ENCODE data around the gene ABCC4. TPM values are rescaled to one million over a fixed set of nuclear protein-coding genes. Genes with fewer than 3 reads are reported as not detected.

The ABCC4 gene
- total RNA-seq, 1 experiment from 2014 or later: 9.4 TPM

DNA sequence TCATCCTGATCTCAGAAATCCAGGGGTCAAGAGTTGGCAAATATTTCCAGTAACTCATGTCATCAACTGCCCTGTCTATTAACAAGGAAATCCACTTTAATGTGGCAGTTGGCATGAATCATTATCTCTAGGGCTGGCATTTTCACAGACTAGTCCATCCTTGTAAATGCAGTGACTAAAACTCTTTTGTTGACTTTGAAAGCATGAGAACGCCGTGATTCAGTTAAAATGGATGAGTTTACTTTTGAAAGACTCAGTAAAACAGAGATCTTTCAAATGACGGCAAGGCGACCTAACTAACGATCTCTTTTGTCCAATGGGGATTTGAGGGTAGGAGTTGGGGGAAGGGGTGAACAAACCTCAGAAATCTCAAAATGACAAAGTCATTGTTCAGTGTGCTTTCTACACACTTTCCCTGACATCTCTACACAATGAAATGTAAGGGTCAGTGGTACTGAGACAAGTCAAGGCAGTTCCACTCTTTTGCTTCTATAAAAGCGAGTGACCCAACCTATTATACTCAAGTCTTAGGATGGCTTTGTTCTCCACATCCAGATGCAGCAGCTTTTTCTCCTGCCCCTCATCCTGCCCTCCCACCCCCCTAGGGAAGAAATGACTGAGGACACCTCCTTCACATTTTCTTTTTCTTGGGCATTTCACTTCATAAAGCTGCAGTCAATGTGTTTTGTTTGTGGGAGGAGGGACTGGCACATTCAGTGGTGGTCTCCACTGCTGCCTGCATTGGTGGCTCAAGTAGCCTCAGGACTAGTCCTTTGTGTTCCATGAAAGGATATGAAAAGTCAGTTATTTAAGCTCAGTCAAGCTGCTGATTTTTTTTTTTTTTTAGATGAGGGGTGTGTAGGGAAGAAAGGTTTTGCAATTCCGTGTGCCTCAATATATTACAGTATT, 200.5 kb downstream of the ABCC4 start:
- Histone ChIP-seq H3K4me3 (no peak overlapping the region), H3K27me3 (no peaks in the 10 kb centered on the region), H3K9me3 (0 out of 2 replicates have a peak, but pooled peaks cover 2% of the 10 kb centered on the region), H3K36me3 (peaks cover 9% of the 10 kb centered on the region)
- DNase-seq: no peak

DNA sequence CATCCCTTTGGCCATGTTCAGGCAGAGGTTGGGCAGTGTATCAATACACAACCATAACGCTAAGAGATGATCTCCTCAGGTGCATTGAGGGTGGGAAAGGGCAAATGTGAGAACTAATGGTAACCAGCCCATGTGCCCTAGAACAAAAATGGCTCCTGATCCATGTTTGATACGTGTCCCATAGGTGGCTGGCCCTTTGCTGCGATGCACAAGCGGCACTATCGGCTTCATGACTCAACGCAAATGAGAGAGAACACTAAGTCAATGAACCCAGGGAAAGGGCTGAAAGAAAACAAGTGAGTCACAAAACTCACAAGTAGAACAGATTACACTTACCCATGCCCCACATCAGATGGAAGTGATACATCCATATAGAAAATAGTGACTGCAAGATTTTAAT, 201.7 kb downstream of the ABCC4 start:
- H3K9me3 ChIP-seq: 0 out of 2 replicates have a peak, but pooled peaks cover 2% of the 10 kb centered on the region
- peaks cover 4% of the 10 kb centered on the region for H3K36me3 ChIP-seq
- H3K27me3 ChIP-seq: no peaks in the 10 kb centered on the region
- no peak overlapping the region for H3K4me3 ChIP-seq
- DNase-seq: no peak

- DNase-seq: no peak
- no peak overlapping the region for H3K4me3 ChIP-seq
- H3K36me3 ChIP-seq: peaks cover 2% of the 10 kb centered on the region; the same call in 1 of the 2 replicates
- 0 out of 2 replicates have a peak, but pooled peaks cover 2% of the 10 kb centered on the region for H3K9me3 ChIP-seq
- H3K27me3 ChIP-seq: no peaks in the 10 kb centered on the region
These were observed 202.3 kb downstream of the ABCC4 start for GRCh38 chr13:95098916-95099315.

- no peaks in the 10 kb centered on the region for H3K9me3 ChIP-seq
- H3K36me3 ChIP-seq: peaks cover 5% of the 10 kb centered on the region
- no peak for DNase-seq
- no peaks in the 10 kb centered on the region for H3K27me3 ChIP-seq
- H3K4me3 ChIP-seq: no peak overlapping the region
These were observed 209.5 kb downstream of the ABCC4 start for GRCh38 chr13:95091755-95092154.

GRCh38 chr13:95087746-95088305, 213.4 kb downstream of the ABCC4 start:
- H3K4me3 ChIP-seq: no peak overlapping the region
- no peak for DNase-seq
- no peaks in the 10 kb centered on the region for H3K9me3 ChIP-seq
- H3K27me3 ChIP-seq: no peaks in the 10 kb centered on the region
- peaks cover 5% of the 10 kb centered on the region for H3K36me3 ChIP-seq

DNA sequence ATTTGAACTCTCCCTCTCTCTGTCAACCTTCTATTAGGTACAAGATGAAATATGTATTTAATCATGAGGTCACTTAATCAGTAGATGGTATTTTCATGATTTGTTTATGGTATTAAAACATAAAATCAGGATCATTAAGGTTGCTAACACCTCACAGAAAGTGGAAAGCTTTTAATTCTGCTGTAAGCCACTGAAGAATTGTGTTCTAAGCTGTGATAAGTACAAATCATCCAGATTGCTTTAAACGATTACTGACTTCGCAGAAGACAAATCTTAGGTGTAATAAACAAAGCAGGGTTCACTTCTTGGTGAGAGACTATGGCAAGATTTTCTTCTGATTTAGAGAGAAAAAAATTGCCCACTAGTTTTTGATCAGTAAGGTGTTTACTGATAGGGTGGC, 214.5 kb downstream of the ABCC4 start:
- H3K36me3 ChIP-seq: peaks cover 5% of the 10 kb centered on the region
- H3K27me3 ChIP-seq: no peaks in the 10 kb centered on the region
- H3K9me3 ChIP-seq: no peaks in the 10 kb centered on the region
- no peak overlapping the region for H3K4me3 ChIP-seq
- DNase-seq: no peak

GRCh38 chr13:95083758-95084157, 217.5 kb downstream of the ABCC4 start:
- no peaks in the 10 kb centered on the region for H3K9me3 ChIP-seq
- H3K27me3 ChIP-seq: no peaks in the 10 kb centered on the region
- no peak overlapping the region for H3K4me3 ChIP-seq
- peaks cover 5% of the 10 kb centered on the region for H3K36me3 ChIP-seq
- DNase-seq: peak; percentile 16

GRCh38 chr13:95083066-95083465, 218.2 kb downstream of the ABCC4 start:
- DNase-seq: no peak
- Histone ChIP-seq H3K9me3 (no peaks in the 10 kb centered on the region), H3K4me3 (no peak overlapping the region), H3K36me3 (peaks cover 5% of the 10 kb centered on the region), H3K27me3 (no peaks in the 10 kb centered on the region)

- Histone ChIP-seq H3K4me3 (no peak overlapping the region), H3K9me3 (no peaks in the 10 kb centered on the region), H3K27me3 (no peaks in the 10 kb centered on the region), H3K36me3 (peaks cover 6% of the 10 kb centered on the region)
- DNase-seq: no peak
These were observed 225.7 kb downstream of the ABCC4 start for GRCh38 chr13:95075506-95075905.

GRCh38 chr13:95074820-95075219, 226.4 kb downstream of the ABCC4 start:
- Histone ChIP-seq H3K27me3 (no peaks in the 10 kb centered on the region), H3K4me3 (no peak overlapping the region), H3K36me3 (peaks cover 6% of the 10 kb centered on the region), H3K9me3 (no peaks in the 10 kb centered on the region)
- no peak for DNase-seq

- H3K27me3 ChIP-seq: no peaks in the 10 kb centered on the region
- H3K4me3 ChIP-seq: no peak overlapping the region
- peaks cover 6% of the 10 kb centered on the region for H3K36me3 ChIP-seq
- DNase-seq: no peak
- H3K9me3 ChIP-seq: no peaks in the 10 kb centered on the region
These were observed 227.4 kb downstream of the ABCC4 start for GRCh38 chr13:95073747-95074311.

DNA sequence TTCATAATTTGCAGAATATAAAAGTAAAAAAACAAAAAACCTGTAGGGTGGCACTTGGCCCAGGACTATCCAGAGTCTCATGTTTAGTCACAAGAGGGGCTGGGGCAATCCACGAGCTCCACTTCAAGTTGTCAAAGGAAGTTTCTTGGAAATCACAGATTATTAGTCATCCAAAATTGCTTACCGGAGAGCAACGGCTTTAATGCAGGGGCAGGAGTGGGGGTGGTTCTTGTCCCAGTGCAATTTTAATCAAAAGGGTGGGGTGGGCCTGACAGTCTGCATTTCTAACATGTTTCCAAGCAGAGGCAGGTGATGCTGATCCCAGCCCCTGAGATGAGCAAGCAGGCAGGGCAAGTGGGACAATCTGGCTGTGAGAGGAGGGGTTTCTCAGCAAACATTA, 233.9 kb downstream of the ABCC4 start:
- Histone ChIP-seq H3K9me3 (no peaks in the 10 kb centered on the region), H3K4me3 (no peak overlapping the region), H3K36me3 (no peaks in the 10 kb centered on the region; the same call in 1 of the 2 replicates), H3K27me3 (no peaks in the 10 kb centered on the region)
- peak; percentile 10 for DNase-seq

GRCh38 chr13:95060014-95060519, 241.2 kb downstream of the ABCC4 start:
- DNase-seq: no peak
- H3K27me3 ChIP-seq: no peaks in the 10 kb centered on the region
- H3K4me3 ChIP-seq: no peak overlapping the region
- H3K36me3 ChIP-seq: no peaks in the 10 kb centered on the region; the same call in 1 of the 2 replicates
- H3K9me3 ChIP-seq: no peaks in the 10 kb centered on the region

DNA sequence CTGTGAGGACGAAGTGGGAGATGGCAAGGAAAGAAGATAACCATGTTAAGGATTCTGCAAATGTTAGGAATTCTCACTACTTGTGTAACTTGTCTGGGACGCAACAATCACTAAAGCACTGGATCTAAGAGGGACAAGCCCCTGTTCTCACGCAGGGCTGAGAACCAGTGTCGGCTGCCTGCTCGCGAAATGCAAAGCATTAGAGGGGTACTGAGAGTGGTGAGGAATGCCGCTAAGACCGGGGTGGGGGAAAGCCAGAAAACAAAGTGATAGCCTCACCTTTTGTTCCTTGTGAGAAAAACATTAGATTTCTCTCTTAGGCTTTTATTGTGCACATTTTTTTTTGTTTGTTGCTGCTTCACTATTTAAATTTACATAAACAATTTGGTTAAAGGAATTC, 241.9 kb downstream of the ABCC4 start:
- DNase-seq: no peak
- no peaks in the 10 kb centered on the region; the same call in 1 of the 2 replicates for H3K36me3 ChIP-seq
- no peaks in the 10 kb centered on the region for H3K27me3 ChIP-seq
- H3K4me3 ChIP-seq: no peak overlapping the region
- H3K9me3 ChIP-seq: no peaks in the 10 kb centered on the region

GRCh38 chr13:95058680-95059079, 242.6 kb downstream of the ABCC4 start:
- H3K36me3 ChIP-seq: no peaks in the 10 kb centered on the region; the same call in 1 of the 2 replicates
- DNase-seq: no peak
- no peak overlapping the region for H3K4me3 ChIP-seq
- no peaks in the 10 kb centered on the region for H3K27me3 ChIP-seq
- no peaks in the 10 kb centered on the region for H3K9me3 ChIP-seq

- Histone ChIP-seq H3K36me3 (no peaks in the 10 kb centered on the region; the same call in 1 of the 2 replicates), H3K4me3 (no peak overlapping the region), H3K27me3 (no peaks in the 10 kb centered on the region), H3K9me3 (no peaks in the 10 kb centered on the region)
- DNase-seq: no peak
These were observed 245.0 kb downstream of the ABCC4 start for GRCh38 chr13:95056266-95056665.

All from MG63 (cell line).